ENCODE results near the gene TPRA1. TPM values are rescaled to one million over a fixed set of nuclear protein-coding genes. Genes with fewer than 3 reads are reported as not detected.

TPRA1 gene
- total and polyA plus RNA-seq, 10 donors, result 16.1 to 42.3 (median 29.6) TPM

DNA sequence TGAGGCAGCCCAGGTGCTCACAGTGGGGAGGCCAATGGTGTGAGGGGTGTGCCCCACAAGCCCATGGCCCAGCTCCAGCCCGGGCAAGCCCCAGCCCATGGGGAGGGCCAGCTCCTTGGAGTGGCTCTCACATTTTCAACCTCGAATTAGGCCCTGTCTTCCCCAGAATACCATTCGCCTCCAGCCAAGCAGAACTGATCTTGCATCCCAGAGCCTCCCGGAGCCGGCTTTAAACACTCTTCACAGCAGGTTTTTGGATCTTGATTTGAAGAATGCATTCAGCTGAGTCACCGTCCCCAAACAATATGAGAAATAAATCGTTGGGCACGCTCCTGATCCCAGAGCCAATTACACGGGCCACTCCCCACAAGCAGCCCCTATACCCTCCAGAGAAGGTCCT is 23.7 kb downstream of the TPRA1 start:
- no peak overlapping the region for H3K27ac ChIP-seq
- WGBS, 5 donors, result 80 to 94% (median 85%) methylated on average over 8 to 9 of the region's 9 CpGs
- H3K4me1 ChIP-seq, result no peaks in the 10 kb centered on the region
- H3K9me3 ChIP-seq, result no peaks in the 10 kb centered on the region
- DNase-seq, result no peak
- peaks cover 0 to 6% (median 0%) of the 10 kb centered on the region in 7 donors for H3K27me3 ChIP-seq (replicated peaks in 1 of 7)
- TF ChIP-seq CTCF (IDR thresholded peaks at IDR 0.05 in 8 of 11, conservative IDR thresholded peaks at IDR 0.05 in 3 of 11) (no peak), POLR2AphosphoS5 (IDR thresholded peaks at IDR 0.05) (peak in 1 of 3 donors; percentile 35)
- intact Hi-C loops (cut with DNase I; ENCODE audit: low total_unique reads), result no loop called here
- peaks cover 0 to 38% (median 6%) of the 10 kb centered on the region in 6 donors for H3K36me3 ChIP-seq
- no peak overlapping the region for H3K4me3 ChIP-seq

- TF ChIP-seq POLR2A (IDR thresholded peaks at IDR 0.05), result no peak
- TF ChIP-seq POLR2AphosphoS5 (IDR thresholded peaks at IDR 0.05), result no peak
- TF ChIP-seq CTCF (IDR thresholded peaks at IDR 0.05 in 8 of 11, conservative IDR thresholded peaks at IDR 0.05 in 3 of 11), result no peak
- DNase-seq, result no peak
Observed at GRCh38 chr3:127565711-127566110, 24.8 kb downstream of the TPRA1 start.

GRCh38 chr3:127560051-127560787 is 30.3 kb downstream of the TPRA1 start:
- H3K27me3 ChIP-seq (replicated peaks in 1 of 7), result peaks cover 0 to 6% (median 0%) of the 10 kb centered on the region in 7 donors
- 34 to 46% (median 46%) methylated on average over 3 of the region's 3 CpGs for WGBS, 5 donors
- no peak overlapping the region for H3K4me3 ChIP-seq
- no peak for DNase-seq
- no peaks in the 10 kb centered on the region for H3K4me1 ChIP-seq
- H3K27ac ChIP-seq, result peak overlapping the region in 2 of 8 donors; percentile 23 to 55
- H3K9me3 ChIP-seq, result peaks cover 0 to 11% (median 10%) of the 10 kb centered on the region in 8 donors
- TF ChIP-seq POLR2A (IDR thresholded peaks at IDR 0.05) (no peak), POLR2AphosphoS5 (IDR thresholded peaks at IDR 0.05) (peak in 1 of 3 donors; percentile 21), CTCF (IDR thresholded peaks at IDR 0.05 in 8 of 11, conservative IDR thresholded peaks at IDR 0.05 in 3 of 11) (no peak)
- H3K36me3 ChIP-seq, result no peaks in the 10 kb centered on the region
- intact Hi-C loops (cut with DNase I; ENCODE audit: low total_unique reads), result no loop called here

More at GRCh38 chr3:127565711-127566110, 24.8 kb downstream of the TPRA1 start:
- no peak overlapping the region for H3K4me3 ChIP-seq
- H3K27me3 ChIP-seq (replicated peaks in 1 of 7), result peaks cover 0 to 6% (median 0%) of the 10 kb centered on the region in 7 donors
- WGBS, 5 donors, result 70 to 86% (median 82%) methylated on average over 7 of the region's 7 CpGs
- H3K36me3 ChIP-seq, result peaks cover 0 to 27% (median 2%) of the 10 kb centered on the region in 6 donors
- intact Hi-C loops (cut with DNase I; ENCODE audit: low total_unique reads), result no loop called here
- H3K9me3 ChIP-seq, result no peaks in the 10 kb centered on the region
- H3K27ac ChIP-seq, result no peak overlapping the region
- H3K4me1 ChIP-seq, result no peaks in the 10 kb centered on the region

DNA sequence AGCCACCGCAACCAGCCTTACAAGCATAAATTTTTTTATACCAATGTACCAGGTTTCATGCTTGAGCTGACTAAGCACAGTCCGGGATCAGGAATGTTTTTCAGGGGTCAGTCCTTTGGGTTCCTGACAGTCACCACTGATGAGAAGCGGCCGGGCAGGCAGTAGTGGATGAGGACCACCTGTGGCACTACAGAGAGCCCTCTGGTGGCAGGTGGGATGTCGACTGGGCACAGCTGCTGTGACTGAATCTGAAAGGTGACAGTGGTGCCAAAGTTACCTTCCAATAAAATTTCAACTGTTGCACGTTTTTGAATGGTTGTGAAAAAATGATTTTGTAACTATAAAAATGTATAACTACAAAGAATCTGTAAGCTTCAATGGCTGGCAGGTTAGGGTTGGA is 34.0 kb downstream of the TPRA1 start:
- TF ChIP-seq POLR2AphosphoS5 (IDR thresholded peaks at IDR 0.05) (no peak), CTCF (IDR thresholded peaks at IDR 0.05 in 8 of 11, conservative IDR thresholded peaks at IDR 0.05 in 3 of 11) (no peak), POLR2A (IDR thresholded peaks at IDR 0.05) (no peak)
- peaks cover 0 to 5% (median 0%) of the 10 kb centered on the region in 6 donors for H3K4me1 ChIP-seq
- DNase-seq, result no peak
- H3K36me3 ChIP-seq, result no peaks in the 10 kb centered on the region
- WGBS, 5 donors, result 60 to 68% (median 63%) methylated on average over 6 of the region's 6 CpGs
- H3K9me3 ChIP-seq, result peaks cover 0 to 11% (median 10%) of the 10 kb centered on the region in 8 donors
- intact Hi-C loops (cut with DNase I; ENCODE audit: low total_unique reads), result no loop called here
- no peak overlapping the region for H3K4me3 ChIP-seq
- H3K27me3 ChIP-seq (replicated peaks in 1 of 7), result no peaks in the 10 kb centered on the region
- H3K27ac ChIP-seq, result no peak overlapping the region
